ENCODE data around the gene PNPO. TPM values are rescaled to one million over a fixed set of nuclear protein-coding genes. Genes with fewer than 3 reads are reported as not detected.

PNPO gene
- total RNA-seq, 4 donors from 2014 or later, result 47.3 to 103 (median 78.9) TPM

DNA sequence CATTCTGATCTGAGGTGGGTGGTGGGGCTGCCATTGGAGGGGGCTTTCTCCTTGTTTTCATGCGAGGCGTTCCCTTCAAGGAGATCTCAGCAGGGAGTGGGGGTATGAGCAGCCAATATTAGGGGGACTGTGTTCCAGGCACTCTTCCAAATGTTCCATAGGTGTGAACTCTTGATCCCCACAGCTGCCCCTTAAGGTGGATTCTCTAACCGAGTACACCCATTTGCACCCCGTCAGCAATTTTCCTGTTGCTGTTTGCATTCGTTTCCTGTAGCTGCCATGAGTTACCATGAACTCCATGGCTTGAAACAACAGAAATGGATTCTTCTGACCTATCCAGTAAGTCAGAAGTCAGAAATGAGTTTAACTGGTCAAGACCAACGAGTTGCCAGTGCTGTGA is 20.0 kb downstream of the PNPO start:
- 89 to 93% methylated on average over 6 of the region's 6 CpGs for WGBS, 2 donors
- Histone ChIP-seq H3K4me3 (replicated peaks in 1 of 3) (no peak overlapping the region), H3K4me1 (peaks cover 10 to 13% of the 10 kb centered on the region in 2 donors), H3K27me3 (no peaks in the 10 kb centered on the region), H3K27ac (no peak overlapping the region), H3K36me3 (no peaks in the 10 kb centered on the region), H3K9me3 (no peaks in the 10 kb centered on the region)
- intact Hi-C loops (cut with DNase I), result no loop called here
- TF ChIP-seq, protein P1, sequence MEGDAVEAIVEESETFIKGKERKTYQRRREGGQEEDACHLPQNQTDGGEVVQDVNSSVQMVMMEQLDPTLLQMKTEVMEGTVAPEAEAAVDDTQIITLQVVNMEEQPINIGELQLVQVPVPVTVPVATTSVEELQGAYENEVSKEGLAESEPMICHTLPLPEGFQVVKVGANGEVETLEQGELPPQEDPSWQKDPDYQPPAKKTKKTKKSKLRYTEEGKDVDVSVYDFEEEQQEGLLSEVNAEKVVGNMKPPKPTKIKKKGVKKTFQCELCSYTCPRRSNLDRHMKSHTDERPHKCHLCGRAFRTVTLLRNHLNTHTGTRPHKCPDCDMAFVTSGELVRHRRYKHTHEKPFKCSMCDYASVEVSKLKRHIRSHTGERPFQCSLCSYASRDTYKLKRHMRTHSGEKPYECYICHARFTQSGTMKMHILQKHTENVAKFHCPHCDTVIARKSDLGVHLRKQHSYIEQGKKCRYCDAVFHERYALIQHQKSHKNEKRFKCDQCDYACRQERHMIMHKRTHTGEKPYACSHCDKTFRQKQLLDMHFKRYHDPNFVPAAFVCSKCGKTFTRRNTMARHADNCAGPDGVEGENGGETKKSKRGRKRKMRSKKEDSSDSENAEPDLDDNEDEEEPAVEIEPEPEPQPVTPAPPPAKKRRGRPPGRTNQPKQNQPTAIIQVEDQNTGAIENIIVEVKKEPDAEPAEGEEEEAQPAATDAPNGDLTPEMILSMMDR (IDR thresholded peaks at IDR 0.05), result no peak
- no peak for TF ChIP-seq POLR2A (IDR thresholded peaks at IDR 0.05)
- DNase-seq, result no peak

DNA sequence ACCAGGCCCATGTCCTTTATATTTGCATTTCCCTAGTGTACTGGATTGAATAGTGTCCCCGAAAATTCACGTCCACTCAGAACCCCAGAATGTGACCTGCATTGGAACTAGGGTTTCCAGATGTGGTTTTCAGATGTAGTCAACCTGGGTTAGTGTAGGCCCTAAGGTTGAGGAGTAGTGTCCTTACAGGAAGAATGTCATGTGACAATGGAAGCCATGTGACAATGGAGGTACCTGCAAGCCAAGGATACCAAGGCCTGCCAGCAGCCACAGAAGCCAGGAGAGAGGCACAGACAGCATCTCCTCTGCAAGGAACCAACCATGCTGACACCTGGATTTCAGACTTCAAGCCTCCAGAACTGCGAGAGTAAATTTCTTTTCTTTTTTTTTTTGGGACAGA is 21.5 kb downstream of the PNPO start:
- Histone ChIP-seq H3K4me3 (replicated peaks in 1 of 3) (no peak overlapping the region), H3K27ac (no peak overlapping the region), H3K4me1 (peaks cover 9 to 15% of the 10 kb centered on the region in 2 donors), H3K9me3 (no peaks in the 10 kb centered on the region), H3K27me3 (no peaks in the 10 kb centered on the region), H3K36me3 (no peaks in the 10 kb centered on the region)
- TF ChIP-seq, protein P1 (IDR thresholded peaks at IDR 0.05), result no peak
- no peak for TF ChIP-seq POLR2A (IDR thresholded peaks at IDR 0.05)
- intact Hi-C loops (cut with DNase I), result no loop called here
- no peak for DNase-seq
- WGBS, 2 donors, result 96 to 98% methylated on average over 3 of the region's 3 CpGs

DNA sequence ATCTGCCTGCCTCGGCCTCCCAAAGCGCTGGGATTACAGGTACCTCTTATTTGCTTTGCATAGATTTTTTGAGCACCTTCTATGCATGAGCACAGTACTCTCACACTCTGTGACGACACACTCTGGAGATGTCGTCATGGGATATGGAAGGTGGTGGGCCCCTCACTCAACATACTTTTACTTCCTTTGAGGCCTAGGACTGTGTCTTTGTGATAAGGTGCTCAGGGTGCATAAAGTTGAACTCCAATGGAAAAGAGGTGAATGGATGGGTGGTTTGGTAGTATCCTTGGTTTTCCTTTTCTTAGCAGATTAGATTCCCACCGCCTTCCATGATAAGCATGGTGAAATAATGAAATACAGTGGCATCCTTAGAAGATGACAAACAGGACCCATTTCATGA is 23.5 kb downstream of the PNPO start:
- Histone ChIP-seq H3K36me3 (no peaks in the 10 kb centered on the region), H3K27me3 (no peaks in the 10 kb centered on the region), H3K4me3 (replicated peaks in 1 of 3) (no peak overlapping the region), H3K9me3 (no peaks in the 10 kb centered on the region), H3K27ac (no peak overlapping the region), H3K4me1 (peaks cover 0 to 5% of the 10 kb centered on the region in 2 donors)
- no peak for TF ChIP-seq POLR2A (IDR thresholded peaks at IDR 0.05)
- TF ChIP-seq, protein P1 (IDR thresholded peaks at IDR 0.05), result no peak
- no peak for DNase-seq
- 93 to 94% methylated on average over 5 of the region's 5 CpGs for WGBS, 2 donors
- intact Hi-C loops (cut with DNase I), result no loop called here

DNA sequence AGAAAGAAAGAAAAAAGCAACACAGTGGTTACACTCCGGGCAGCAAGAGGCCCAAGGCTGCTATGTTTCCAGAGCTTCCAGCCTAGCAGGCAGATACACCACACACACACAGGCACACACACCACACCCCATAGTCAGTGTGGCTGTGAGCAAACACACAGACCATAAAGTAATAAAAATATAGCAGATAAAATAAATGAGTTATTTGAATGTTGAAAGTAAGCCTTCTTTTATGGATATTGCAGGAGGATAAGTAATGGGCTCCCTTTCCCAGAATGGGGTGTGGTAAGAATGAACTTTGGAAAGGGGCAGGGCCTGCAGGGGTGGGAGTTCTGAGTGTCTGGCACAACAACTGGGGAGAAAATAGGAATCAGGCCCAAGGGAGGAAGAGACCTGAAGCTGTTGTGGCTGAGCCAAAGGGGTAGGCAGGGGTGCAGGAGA is 24.7 kb downstream of the PNPO start:
- DNase-seq, result no peak
- H3K9me3 ChIP-seq, result no peaks in the 10 kb centered on the region
- TF ChIP-seq, protein P1 (IDR thresholded peaks at IDR 0.05), result no peak
- TF ChIP-seq POLR2A (IDR thresholded peaks at IDR 0.05), result no peak
- peaks cover 3 to 11% of the 10 kb centered on the region in 2 donors for H3K4me1 ChIP-seq
- intact Hi-C loops (cut with DNase I), result no loop called here
- H3K27ac ChIP-seq, result no peak overlapping the region
- no peaks in the 10 kb centered on the region for H3K27me3 ChIP-seq
- H3K36me3 ChIP-seq, result no peaks in the 10 kb centered on the region
- H3K4me3 ChIP-seq (replicated peaks in 1 of 3), result no peak overlapping the region
- 63 to 76% methylated on average over 1 of the region's 1 CpG for WGBS, 2 donors

DNA sequence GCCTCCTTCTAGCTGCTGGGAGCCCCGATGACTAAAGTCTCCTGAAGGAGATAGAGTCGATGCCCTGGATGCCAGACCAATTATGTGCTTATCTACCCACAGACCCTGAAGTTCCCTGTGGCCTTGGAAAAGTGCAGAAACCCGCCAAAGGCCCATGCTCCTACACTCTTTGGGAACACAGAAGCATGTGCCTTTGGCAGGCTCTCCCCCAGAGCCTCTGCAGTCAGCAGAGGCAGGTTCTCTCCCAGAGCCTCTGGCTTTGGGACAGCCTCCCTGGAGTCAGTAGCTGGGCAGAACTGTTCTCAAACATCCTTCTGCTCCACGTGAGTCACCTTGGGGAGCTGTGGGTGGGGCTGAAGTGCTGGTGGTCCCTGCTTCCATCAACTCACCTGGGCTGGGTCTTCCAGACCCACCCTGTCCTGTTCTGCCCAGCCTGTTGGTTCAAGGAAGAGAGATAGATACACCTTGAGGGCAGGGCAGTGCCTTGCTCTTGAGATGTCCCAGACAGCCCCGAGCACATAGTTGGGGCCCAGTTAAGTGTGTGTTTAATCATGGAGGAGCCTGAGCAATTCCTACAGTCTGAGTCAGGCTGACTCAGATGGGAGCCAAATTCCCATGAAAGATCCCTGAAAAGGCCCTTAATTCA is 26.4 kb downstream of the PNPO start:
- WGBS, 2 donors, result 65 to 75% methylated on average over 4 to 5 of the region's 5 CpGs
- H3K27ac ChIP-seq, result no peak overlapping the region

More for the DNA sequence above, 26.4 kb downstream of the PNPO start:
- no peaks in the 10 kb centered on the region for H3K27me3 ChIP-seq
- H3K36me3 ChIP-seq, result no peaks in the 10 kb centered on the region
- H3K9me3 ChIP-seq, result no peaks in the 10 kb centered on the region
- TF ChIP-seq, protein P1 (IDR thresholded peaks at IDR 0.05), result no peak
- TF ChIP-seq POLR2A (IDR thresholded peaks at IDR 0.05), result no peak
- H3K4me1 ChIP-seq, result peaks cover 11 to 24% of the 10 kb centered on the region in 2 donors
- no peak for DNase-seq
- no peak overlapping the region for H3K4me3 ChIP-seq (replicated peaks in 1 of 3)
- intact Hi-C loops (cut with DNase I), result no loop called here

Measured in thyroid gland (tissue), 4 donors.